Neural progenitor cell (in vitro differentiated cells): ENCODE results near the gene CEP78. TPM values are rescaled to one million over a fixed set of nuclear protein-coding genes. Genes with fewer than 3 reads are reported as not detected.

Source experiments
- DNase-seq: peaks from one replicate; pipeline ENCODE4 v3.0.0-alpha.2; 2016; ENCODE audit warnings: low spot score
- H2AFZ ChIP-seq: fragments of 200-600 bp; sonication (generic); replicated peaks from 2 replicates; pipeline ENCODE4 v1.6.1; 2016; ENCODE audit warnings: antibody characterized with exemption
- H3F3A ChIP-seq: fragments of 200-600 bp; sonication (generic); 2 replicates; pipeline ENCODE4 v1.6.1; 2016; ENCODE audit warnings: antibody characterized with exemption, low read depth
- H3K27ac ChIP-seq: fragments of 200-600 bp; sonication (generic); 2 replicates; pipeline ENCODE4 v1.5.1; 2016; ENCODE audit warnings: mild to moderate bottlenecking
- H3K27me3 ChIP-seq: fragments of 200-600 bp; sonication (generic); 2 replicates; pipeline ENCODE4 v1.6.1; 2016; ENCODE audit warnings: mild to moderate bottlenecking, moderate library complexity
- H3K36me3 ChIP-seq: fragments of 200-600 bp; sonication (generic); 2 replicates; pipeline ENCODE4 v1.5.1; 2016
- H3K4me1 ChIP-seq: fragments of 200-600 bp; sonication (generic); 2 replicates; pipeline ENCODE4 v1.6.1; 2016; ENCODE audit warnings: mixed run types
- H3K4me2 ChIP-seq: fragments of 200-600 bp; sonication (generic); 2 replicates; pipeline ENCODE4 v1.6.1; 2016
- H3K4me3 ChIP-seq: fragments of 200-600 bp; sonication (generic); 2 replicates; pipeline ENCODE4 v1.5.1; 2016
- H3K79me2 ChIP-seq: fragments of 200-600 bp; sonication (generic); 2 replicates; pipeline ENCODE4 v1.6.1; 2016; ENCODE audit warnings: low read depth
- H3K9ac ChIP-seq: fragments of 200-600 bp; sonication (generic); 2 replicates; pipeline ENCODE4 v1.6.1; 2016
- H3K9me3 ChIP-seq: fragments of 200-600 bp; sonication (generic); 2 replicates; pipeline ENCODE4 v1.5.1; 2016; ENCODE audit warnings: low read depth
- H4K20me1 ChIP-seq: fragments of 200-600 bp; sonication (generic); 2 replicates; pipeline ENCODE4 v1.6.1; 2016; ENCODE audit warnings: low read depth
- H3K27ac Mint-ChIP-seq: 3 replicates; pipeline ENCODE4 v1.8.0; 2021; ENCODE audit warnings: mixed read lengths
- H3K27me3 Mint-ChIP-seq: 2 replicates; pipeline ENCODE4 v1.8.0; 2022; ENCODE audit warnings: low read depth, mild to moderate bottlenecking, inconsistent platforms, moderate library complexity, mixed read lengths; ENCODE audit not compliant: insufficient read depth
- H3K36me3 Mint-ChIP-seq: 3 replicates; pipeline ENCODE4 v1.8.0; 2021; ENCODE audit warnings: mixed read lengths
- H3K4me1 Mint-ChIP-seq: 3 replicates; pipeline ENCODE4 v1.8.0; 2021; ENCODE audit warnings: mixed read lengths
- H3K4me3 Mint-ChIP-seq: 3 replicates; pipeline ENCODE4 v1.8.0; 2021; ENCODE audit warnings: mild to moderate bottlenecking, moderate library complexity, mixed read lengths
- H3K9me3 Mint-ChIP-seq: 3 replicates; pipeline ENCODE4 v1.8.0; 2020; ENCODE audit warnings: mixed read lengths
- EZH2 ChIP-seq: fragments of 200-600 bp; sonication (generic); IDR thresholded peaks from 2 replicates; pipeline ENCODE4 v1.6.1; 2017; ENCODE audit warnings: antibody characterized with exemption, mild to moderate bottlenecking, moderate library complexity
- EZH2phosphoT487 ChIP-seq: fragments of 200-600 bp; sonication (generic); IDR thresholded peaks from 2 replicates; pipeline ENCODE4 v1.6.1; 2017; ENCODE audit warnings: antibody characterized with exemption
- total RNA-seq: library from RNA; depleted of rRNA; stranded (reverse); fragments of >200 nt; gene quantifications from 2 replicates; pipeline ENCODE4 v1.2.3, GENCODE V29; 2015; ENCODE audit warnings: low replicate concordance
- TF ChIP-seq, protein P1 (sequence below): fragments of 200-600 bp; sonication (generic); IDR thresholded peaks from 2 replicates; pipeline ENCODE4 v1.5.1; 2017; ENCODE audit warnings: antibody characterized with exemption, mild to moderate bottlenecking

CEP78 gene
- total RNA-seq, 1 donor from 2014 or later: 122 TPM

DNA sequence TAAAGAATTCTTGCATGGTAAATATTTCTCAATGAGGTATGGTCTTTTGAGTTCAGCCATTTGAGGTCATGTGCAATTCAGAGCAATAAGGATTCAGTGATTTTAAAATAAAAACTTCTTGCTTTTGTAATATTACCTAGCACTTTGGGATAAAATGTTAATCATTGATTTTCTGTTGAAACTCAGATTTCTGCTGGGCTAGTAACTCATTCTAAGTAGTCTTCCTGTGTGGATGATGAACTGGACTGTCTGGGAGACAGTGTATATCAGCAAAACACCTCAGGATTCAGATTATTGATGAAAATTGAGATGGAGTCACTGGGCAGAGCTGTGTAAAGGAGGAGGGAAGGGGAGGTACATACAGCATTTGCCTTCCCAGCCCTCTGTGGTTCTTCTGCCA is 50.2 kb downstream of the CEP78 start:
- Histone ChIP-seq H3K9ac (no peak overlapping the region), H3K27me3 (no peaks in the 10 kb centered on the region), H3K36me3 (no peaks in the 10 kb centered on the region), H3K4me1 (peaks cover 16% of the 10 kb centered on the region), H2AFZ (no peak overlapping the region), H3K79me2 (no peaks in the 10 kb centered on the region), H3K9me3 (no peaks in the 10 kb centered on the region), H4K20me1 (no peaks in the 10 kb centered on the region), H3K4me3 (no peak overlapping the region), H3K27ac (no peak overlapping the region), H3K4me2 (no peak overlapping the region), H3F3A (no peaks in the 10 kb centered on the region)
- H3K27ac Mint-ChIP-seq: no peak overlapping the region
- TF ChIP-seq EZH2phosphoT487 (no peak), EZH2 (no peak)
- TF ChIP-seq, protein P1, sequence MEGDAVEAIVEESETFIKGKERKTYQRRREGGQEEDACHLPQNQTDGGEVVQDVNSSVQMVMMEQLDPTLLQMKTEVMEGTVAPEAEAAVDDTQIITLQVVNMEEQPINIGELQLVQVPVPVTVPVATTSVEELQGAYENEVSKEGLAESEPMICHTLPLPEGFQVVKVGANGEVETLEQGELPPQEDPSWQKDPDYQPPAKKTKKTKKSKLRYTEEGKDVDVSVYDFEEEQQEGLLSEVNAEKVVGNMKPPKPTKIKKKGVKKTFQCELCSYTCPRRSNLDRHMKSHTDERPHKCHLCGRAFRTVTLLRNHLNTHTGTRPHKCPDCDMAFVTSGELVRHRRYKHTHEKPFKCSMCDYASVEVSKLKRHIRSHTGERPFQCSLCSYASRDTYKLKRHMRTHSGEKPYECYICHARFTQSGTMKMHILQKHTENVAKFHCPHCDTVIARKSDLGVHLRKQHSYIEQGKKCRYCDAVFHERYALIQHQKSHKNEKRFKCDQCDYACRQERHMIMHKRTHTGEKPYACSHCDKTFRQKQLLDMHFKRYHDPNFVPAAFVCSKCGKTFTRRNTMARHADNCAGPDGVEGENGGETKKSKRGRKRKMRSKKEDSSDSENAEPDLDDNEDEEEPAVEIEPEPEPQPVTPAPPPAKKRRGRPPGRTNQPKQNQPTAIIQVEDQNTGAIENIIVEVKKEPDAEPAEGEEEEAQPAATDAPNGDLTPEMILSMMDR: no peak
- H3K4me1 Mint-ChIP-seq: peaks cover 12% of the 10 kb centered on the region
- H3K4me3 Mint-ChIP-seq: no peak overlapping the region
- H3K9me3 Mint-ChIP-seq: peaks cover 4% of the 10 kb centered on the region
- peaks cover 3% of the 10 kb centered on the region for H3K36me3 Mint-ChIP-seq
- H3K27me3 Mint-ChIP-seq: no peaks in the 10 kb centered on the region
- no peak for DNase-seq

DNA sequence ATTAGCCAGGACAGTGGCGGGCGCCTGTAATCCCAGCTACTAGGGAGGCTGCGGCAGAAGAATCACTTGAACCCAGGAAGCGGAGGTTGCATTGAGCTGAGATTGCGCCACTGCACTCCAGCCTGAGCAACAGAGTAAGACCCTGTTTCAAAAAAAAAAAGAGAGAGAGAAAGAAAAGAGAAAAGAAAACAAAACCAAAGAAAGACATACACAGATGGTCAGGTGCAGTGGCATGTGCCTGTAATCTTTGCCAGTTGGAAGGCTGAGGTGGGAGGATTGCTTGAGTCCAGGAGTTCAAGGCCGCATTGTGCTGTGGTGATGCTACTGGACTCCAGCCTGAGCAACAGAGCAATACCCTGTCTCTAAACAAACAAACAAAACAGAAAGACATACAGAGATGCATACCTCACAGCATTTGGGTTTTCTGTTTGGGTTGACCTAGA is 51.1 kb downstream of the CEP78 start:
- TF ChIP-seq, protein P1: no peak
- TF ChIP-seq EZH2phosphoT487: no peak
- no peak for TF ChIP-seq EZH2
- Histone ChIP-seq H3K36me3 (no peaks in the 10 kb centered on the region), H3F3A (no peaks in the 10 kb centered on the region), H3K4me3 (no peak overlapping the region), H3K9me3 (no peaks in the 10 kb centered on the region), H3K27me3 (no peaks in the 10 kb centered on the region), H3K4me1 (peaks cover 20% of the 10 kb centered on the region), H3K27ac (no peak overlapping the region), H4K20me1 (no peaks in the 10 kb centered on the region), H3K79me2 (no peaks in the 10 kb centered on the region), H2AFZ (no peak overlapping the region), H3K9ac (no peak overlapping the region), H3K4me2 (no peak overlapping the region)
- H3K4me1 Mint-ChIP-seq: peaks cover 20% of the 10 kb centered on the region
- H3K9me3 Mint-ChIP-seq: peaks cover 4% of the 10 kb centered on the region
- H3K27ac Mint-ChIP-seq: no peak overlapping the region
- H3K36me3 Mint-ChIP-seq: peaks cover 3% of the 10 kb centered on the region
- no peaks in the 10 kb centered on the region for H3K27me3 Mint-ChIP-seq
- no peak overlapping the region for H3K4me3 Mint-ChIP-seq
- no peak for DNase-seq

DNA sequence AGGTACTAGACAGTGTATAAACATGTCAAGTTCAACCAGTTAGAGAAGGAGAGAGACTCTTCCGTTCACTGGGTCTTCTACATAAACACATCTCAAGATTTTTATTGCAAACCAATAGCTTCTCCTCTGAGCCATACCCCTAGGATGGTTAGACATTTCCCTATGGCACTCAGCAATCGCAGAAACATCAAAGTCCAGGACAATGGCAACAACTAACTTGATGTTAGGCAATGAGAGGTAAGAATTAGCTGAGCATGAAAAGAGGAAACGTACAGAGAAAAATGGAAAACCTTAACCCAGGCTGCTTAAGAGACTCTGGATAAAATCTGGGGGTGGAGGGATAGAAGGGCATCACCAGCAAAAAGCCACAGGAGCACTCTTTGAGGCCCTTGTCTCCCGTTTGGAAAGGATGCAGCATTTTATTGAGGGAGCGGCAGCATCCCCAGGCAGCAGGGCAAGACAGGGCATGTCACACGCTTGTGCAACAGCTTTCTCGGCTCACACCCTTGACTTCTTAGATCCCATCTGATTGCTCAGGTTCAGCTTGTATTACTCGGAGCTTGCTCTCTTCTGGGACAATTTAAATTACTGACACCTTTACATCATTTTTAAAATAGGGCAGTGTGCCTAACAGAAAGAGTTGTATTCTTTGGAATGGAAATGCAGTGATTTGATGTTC is 52.5 kb downstream of the CEP78 start:
- Histone ChIP-seq H3K4me1 (peaks cover 21% of the 10 kb centered on the region), H3K4me3 (no peak overlapping the region), H3K27ac (no peak overlapping the region), H3K36me3 (no peaks in the 10 kb centered on the region), H3K9ac (no peak overlapping the region), H3K9me3 (no peaks in the 10 kb centered on the region), H3K79me2 (no peaks in the 10 kb centered on the region), H3F3A (no peaks in the 10 kb centered on the region), H3K4me2 (no peak overlapping the region), H4K20me1 (no peaks in the 10 kb centered on the region), H2AFZ (peak overlapping the region; percentile 81), H3K27me3 (no peaks in the 10 kb centered on the region)
- H3K4me3 Mint-ChIP-seq: no peak overlapping the region
- TF ChIP-seq EZH2phosphoT487: no peak
- TF ChIP-seq, protein P1: no peak
- no peak for TF ChIP-seq EZH2
- H3K36me3 Mint-ChIP-seq: peaks cover under 1% of the 10 kb centered on the region
- H3K4me1 Mint-ChIP-seq: peaks cover 22% of the 10 kb centered on the region
- H3K27ac Mint-ChIP-seq: no peak overlapping the region
- peaks cover under 1% of the 10 kb centered on the region for H3K9me3 Mint-ChIP-seq
- no peak for DNase-seq
- no peaks in the 10 kb centered on the region for H3K27me3 Mint-ChIP-seq
